IPS DF 6.9 (cell line): ENCODE data around the gene GPR39.

Source experiments
- DNase-seq: peaks from one replicate; pipeline ENCODE4 v3.0.0-alpha.2; 2013; ENCODE audit warnings: low read depth, low spot score
- H3K27ac ChIP-seq: one replicate; pipeline ENCODE4 v1.5.1; 2013; ENCODE audit warnings: low read length, control low read depth
- H3K27me3 ChIP-seq: 2 replicates; pipeline ENCODE4 v1.6.1; 2013; ENCODE audit warnings: mild to moderate bottlenecking, low read length; ENCODE audit not compliant: control insufficient read depth, insufficient read depth
- H3K36me3 ChIP-seq: 2 replicates; pipeline ENCODE4 v1.6.1; 2013; ENCODE audit warnings: low read length; ENCODE audit not compliant: control insufficient read depth, insufficient read depth
- H3K4me1 ChIP-seq: 2 replicates; pipeline ENCODE4 v1.6.1; 2013; ENCODE audit warnings: low read length; ENCODE audit not compliant: control insufficient read depth, insufficient read depth
- H3K4me3 ChIP-seq: 2 replicates; pipeline ENCODE4 v1.5.1; 2013; ENCODE audit warnings: mild to moderate bottlenecking, low read length
- H3K9me3 ChIP-seq: 2 replicates; pipeline ENCODE4 v1.6.1; 2013; ENCODE audit warnings: low read length, inconsistent platforms; ENCODE audit not compliant: control insufficient read depth, insufficient read depth
- WGBS: extraction: QIAGEN DNeasy Blood & Tissue Kit; methylation state at CpG from one replicate; pipeline ENCODE4 v1.1.7; 2013; ENCODE audit warnings: mixed read lengths, missing lambda C conversion rate; ENCODE audit not compliant: insufficient read length, insufficient coverage; 5-methylcytosine and 5-hydroxymethylcytosine counted together

Gene GPR39

DNA sequence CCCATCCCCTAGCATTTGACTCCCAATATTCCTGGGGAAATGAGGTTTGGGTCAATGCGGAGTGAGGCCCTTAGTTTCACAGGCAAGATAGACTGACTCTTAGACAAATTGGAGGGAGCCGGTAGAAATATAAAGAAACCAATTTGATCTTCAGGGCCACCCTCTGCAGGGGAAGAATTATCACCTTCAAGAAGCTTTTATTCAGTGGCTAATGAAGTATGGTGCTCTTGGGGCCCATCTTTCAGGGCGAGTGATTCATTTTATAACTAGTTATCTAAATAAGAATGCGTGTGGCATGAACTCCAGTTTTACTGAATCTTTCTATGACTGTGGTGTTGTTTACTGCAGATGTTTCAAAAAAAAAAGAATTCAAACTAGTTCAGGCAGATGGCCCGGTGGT, 165.0 kb downstream of the GPR39 start:
- Histone ChIP-seq H3K36me3 (no peaks in the 10 kb centered on the region), H3K27me3 (no peaks in the 10 kb centered on the region), H3K4me1 (peaks cover 7% of the 10 kb centered on the region), H3K4me3 (no peak overlapping the region), H3K9me3 (no peaks in the 10 kb centered on the region), H3K27ac (no peak overlapping the region)
- no CpG with 5 or more reads among the region's 5 CpGs for WGBS
- DNase-seq = no peak

- no peaks in the 10 kb centered on the region for H3K9me3 ChIP-seq
- no peaks in the 10 kb centered on the region for H3K27me3 ChIP-seq
- H3K27ac ChIP-seq = no peak overlapping the region
- WGBS = no CpG with 5 or more reads among the region's 9 CpGs
- no peak overlapping the region for H3K4me3 ChIP-seq
- no peak for DNase-seq
- peaks cover 7% of the 10 kb centered on the region for H3K4me1 ChIP-seq
- no peaks in the 10 kb centered on the region for H3K36me3 ChIP-seq
These were observed 165.6 kb downstream of the GPR39 start for GRCh38 chr2:132581991-132582738.

- no peak for DNase-seq
- Histone ChIP-seq H3K9me3 (no peaks in the 10 kb centered on the region), H3K4me3 (no peak overlapping the region), H3K4me1 (peaks cover 7% of the 10 kb centered on the region), H3K27ac (no peak overlapping the region), H3K27me3 (no peaks in the 10 kb centered on the region), H3K36me3 (no peaks in the 10 kb centered on the region)
- no CpG with 5 or more reads among the region's 10 CpGs for WGBS
These were observed 167.2 kb downstream of the GPR39 start for GRCh38 chr2:132583666-132584360.

DNA sequence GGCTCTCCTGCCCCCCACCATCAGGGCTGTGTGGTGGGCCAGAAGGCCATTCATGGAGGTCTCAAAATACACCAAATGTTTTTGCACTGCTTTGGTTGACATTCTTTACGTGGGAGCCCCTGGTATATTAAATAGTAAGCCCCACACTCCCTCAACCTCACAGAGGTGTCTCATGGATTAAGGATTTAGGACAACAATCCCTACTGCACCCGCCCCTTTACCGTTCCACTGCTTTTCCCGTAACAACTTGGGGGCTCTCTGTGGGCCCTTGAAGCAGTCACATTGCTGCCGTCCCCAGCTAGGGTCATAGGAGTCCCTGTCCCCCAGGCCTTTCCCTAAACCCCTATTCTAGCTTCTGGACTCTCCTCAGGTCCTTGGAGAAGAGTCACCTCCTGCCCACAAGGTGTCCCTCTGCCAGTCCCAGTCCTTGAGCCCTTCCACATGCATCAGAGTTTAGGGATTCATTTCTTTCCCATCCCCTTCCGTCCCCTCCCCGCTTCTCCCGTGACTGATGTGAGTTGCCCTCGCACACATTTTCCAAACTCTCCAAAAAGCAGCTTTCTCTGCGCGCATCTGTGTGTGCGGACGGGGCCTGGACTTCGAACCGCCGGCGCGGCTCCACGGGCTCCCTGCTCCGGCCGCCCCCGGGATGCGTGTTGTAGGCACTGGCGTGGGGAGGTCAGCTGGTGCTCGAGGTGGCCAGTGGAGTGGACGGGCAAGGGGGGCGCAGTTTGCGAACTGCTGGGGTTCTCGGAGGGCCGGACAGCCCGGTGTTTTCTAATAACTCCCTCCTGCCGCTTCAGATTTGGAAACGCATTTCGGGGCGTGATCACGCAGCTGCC, 168.6 kb downstream of the GPR39 start:
- no peak for DNase-seq
- Histone ChIP-seq H3K9me3 (no peaks in the 10 kb centered on the region), H3K27me3 (no peaks in the 10 kb centered on the region), H3K4me3 (no peak overlapping the region), H3K27ac (no peak overlapping the region), H3K36me3 (no peaks in the 10 kb centered on the region), H3K4me1 (peaks cover 7% of the 10 kb centered on the region)
- WGBS = no CpG with 5 or more reads among the region's 36 CpGs

GRCh38 chr2:132586101-132586511, 169.5 kb downstream of the GPR39 start:
- no peaks in the 10 kb centered on the region for H3K36me3 ChIP-seq
- no CpG with 5 or more reads among the region's 14 CpGs for WGBS
- H3K27ac ChIP-seq = no peak overlapping the region
- H3K9me3 ChIP-seq = no peaks in the 10 kb centered on the region
- DNase-seq = no peak
- no peaks in the 10 kb centered on the region for H3K27me3 ChIP-seq
- H3K4me1 ChIP-seq = peaks cover 7% of the 10 kb centered on the region
- no peak overlapping the region for H3K4me3 ChIP-seq

- no peak for DNase-seq
- WGBS = no CpG with 5 or more reads among the region's 3 CpGs
These were observed 170.2 kb downstream of the GPR39 start for GRCh38 chr2:132586835-132587234.

GRCh38 chr2:132588576-132588975, 172.0 kb downstream of the GPR39 start:
- no peak for DNase-seq
- no peak overlapping the region for H3K4me3 ChIP-seq
- no peaks in the 10 kb centered on the region for H3K36me3 ChIP-seq
- no peak overlapping the region for H3K27ac ChIP-seq
- no peaks in the 10 kb centered on the region for H3K27me3 ChIP-seq
- H3K9me3 ChIP-seq = no peaks in the 10 kb centered on the region
- no CpG with 5 or more reads among the region's 1 CpG for WGBS
- H3K4me1 ChIP-seq = peaks cover 2% of the 10 kb centered on the region; the same call in 1 of the 2 replicates

More at GRCh38 chr2:132586835-132587234, 170.2 kb downstream of the GPR39 start:
- Histone ChIP-seq H3K36me3 (no peaks in the 10 kb centered on the region), H3K4me1 (peaks cover 7% of the 10 kb centered on the region), H3K27ac (no peak overlapping the region), H3K4me3 (no peak overlapping the region), H3K9me3 (no peaks in the 10 kb centered on the region), H3K27me3 (no peaks in the 10 kb centered on the region)

DNA sequence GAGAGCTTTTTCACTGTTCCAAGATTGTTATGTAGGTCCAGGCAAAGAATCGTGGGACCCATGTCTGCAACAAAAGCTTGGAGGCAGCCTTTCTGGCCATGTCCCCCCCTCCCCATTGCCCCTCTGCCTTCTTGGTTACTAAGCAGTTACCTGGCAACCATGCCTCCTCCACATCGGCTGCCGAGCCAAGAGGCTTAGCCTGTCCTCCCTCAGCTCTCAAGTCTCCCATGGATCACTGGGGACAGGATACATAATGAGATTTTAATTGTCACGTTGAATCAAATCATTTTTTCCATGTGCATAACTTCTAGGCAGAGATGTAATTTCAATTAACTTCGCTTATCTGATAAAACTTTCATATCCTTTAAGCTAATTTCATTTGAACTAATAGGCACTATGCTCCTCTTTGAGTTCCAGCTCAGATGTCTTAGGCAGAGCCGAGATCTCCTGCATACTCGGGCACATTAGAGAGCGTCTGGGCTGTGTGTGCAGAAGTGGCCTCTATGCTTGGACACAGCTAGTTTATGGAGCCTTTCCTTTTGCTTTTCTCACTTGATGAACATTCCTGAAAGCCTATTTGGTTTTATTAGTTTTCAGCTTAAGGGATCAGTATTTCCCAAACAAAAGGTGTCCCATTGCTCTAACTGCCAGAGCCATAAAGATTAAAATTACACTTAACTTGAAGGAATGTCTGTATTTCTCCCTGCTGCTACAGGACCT, 172.7 kb downstream of the GPR39 start:
- H3K4me3 ChIP-seq = no peak overlapping the region
- no peak for DNase-seq
- no peak overlapping the region for H3K27ac ChIP-seq
- peaks cover 2% of the 10 kb centered on the region; the same call in 1 of the 2 replicates for H3K4me1 ChIP-seq
- H3K9me3 ChIP-seq = no peaks in the 10 kb centered on the region
- no peaks in the 10 kb centered on the region for H3K36me3 ChIP-seq
- no peaks in the 10 kb centered on the region for H3K27me3 ChIP-seq
- no CpG with 5 or more reads among the region's 8 CpGs for WGBS

GRCh38 chr2:132589966-132590365, 173.4 kb downstream of the GPR39 start:
- H3K36me3 ChIP-seq = no peaks in the 10 kb centered on the region
- H3K27ac ChIP-seq = no peak overlapping the region
- no peaks in the 10 kb centered on the region for H3K27me3 ChIP-seq
- H3K9me3 ChIP-seq = no peaks in the 10 kb centered on the region
- peaks cover 2% of the 10 kb centered on the region; the same call in 1 of the 2 replicates for H3K4me1 ChIP-seq
- no peak for DNase-seq
- no peak overlapping the region for H3K4me3 ChIP-seq

- no CpG with 5 or more reads among the region's 2 CpGs for WGBS
- no peaks in the 10 kb centered on the region for H3K9me3 ChIP-seq
- H3K4me3 ChIP-seq = no peak overlapping the region
- no peaks in the 10 kb centered on the region for H3K27me3 ChIP-seq
- H3K27ac ChIP-seq = no peak overlapping the region
- H3K4me1 ChIP-seq = no peaks in the 10 kb centered on the region; the same call in 1 of the 2 replicates
- H3K36me3 ChIP-seq = no peaks in the 10 kb centered on the region
- DNase-seq = no peak
These were observed 176.6 kb downstream of the GPR39 start for GRCh38 chr2:132593171-132593570.
